OCI-LY1 (cell line): ENCODE measurements around the gene PRXL2B.
"Not testable (repeated sequence)": the region's sequence is repeated elsewhere in the genome, so short reads cannot be mapped to it uniquely, and the experiment has no call there.

Source experiments
- H2AFZ ChIP-seq: fragments of 200-600 bp; sonication (generic), shearing (Covaris generic); 2 replicates; pipeline ENCODE4 v1.6.0; 2014; ENCODE audit warnings: antibody characterized with exemption, mild to moderate bottlenecking, low read length
- H3F3A ChIP-seq: fragments of 200-600 bp; sonication (generic), shearing (Covaris generic); 2 replicates; pipeline ENCODE4 v1.6.0; 2014; ENCODE audit warnings: mild to moderate bottlenecking, antibody characterized with exemption, low read length, moderate library complexity; ENCODE audit not compliant: insufficient read depth
- H3K27ac ChIP-seq: fragments of 200-600 bp; sonication (generic); 2 replicates; pipeline ENCODE4 v1.5.1; 2014; ENCODE audit warnings: low read length, mixed run types, mild to moderate bottlenecking, low read depth; ENCODE audit not compliant: poor library complexity, severe bottlenecking
- H3K27me3 ChIP-seq: fragments of 200-600 bp; sonication (generic); 2 replicates; pipeline ENCODE4 v1.6.0; 2014; ENCODE audit warnings: antibody characterized with exemption, mild to moderate bottlenecking, low read length, moderate library complexity; ENCODE audit not compliant: insufficient read depth
- H3K36me3 ChIP-seq: fragments of 200-600 bp; sonication (generic); 2 replicates; pipeline ENCODE4 v1.6.1; 2014; ENCODE audit warnings: mild to moderate bottlenecking, antibody characterized with exemption, low read length, moderate library complexity, mixed read lengths; ENCODE audit not compliant: insufficient read depth
- H3K4me1 ChIP-seq: fragments of 200-600 bp; sonication (generic); 2 replicates; pipeline ENCODE4 v1.5.1; 2014; ENCODE audit warnings: mild to moderate bottlenecking, low read length, moderate library complexity; ENCODE audit not compliant: insufficient read depth, severe bottlenecking
- H3K4me2 ChIP-seq: fragments of 200-600 bp; sonication (generic), shearing (Covaris generic); 2 replicates; pipeline ENCODE4 v1.6.1; 2014; ENCODE audit warnings: low read length
- H3K4me3 ChIP-seq: fragments of 200-600 bp; sonication (generic); 2 replicates; pipeline ENCODE4 v1.5.1; 2014; ENCODE audit warnings: low read length, low read depth, mild to moderate bottlenecking, mixed read lengths; ENCODE audit not compliant: poor library complexity, severe bottlenecking
- H3K79me2 ChIP-seq: fragments of 200-600 bp; shearing (Covaris generic); 2 replicates; pipeline ENCODE4 v1.6.1; 2016; ENCODE audit warnings: mixed run types, low read length, mixed read lengths; ENCODE audit not compliant: insufficient read depth
- H3K9ac ChIP-seq: fragments of 200-600 bp; sonication (generic), shearing (Covaris generic); 2 replicates; pipeline ENCODE4 v1.6.1; 2014; ENCODE audit warnings: mild to moderate bottlenecking, low read length, mixed read lengths
- H3K9me2 ChIP-seq: fragments of 200-600 bp; sonication (generic), shearing (Covaris generic); 2 replicates; pipeline ENCODE4 v1.6.1; 2014; ENCODE audit warnings: low read depth, mild to moderate bottlenecking, low read length, mixed read lengths
- H3K9me3 ChIP-seq: fragments of 200-600 bp; shearing (Covaris generic); 2 replicates; pipeline ENCODE4 v1.6.1; 2014; ENCODE audit warnings: low read length, mixed read lengths
- H4K20me1 ChIP-seq: fragments of 200-600 bp; sonication (generic), shearing (Covaris generic); 2 replicates; pipeline ENCODE4 v1.6.0; 2016; ENCODE audit warnings: mild to moderate bottlenecking, low read length; ENCODE audit not compliant: insufficient read depth
- EZH2 ChIP-seq: fragments of 200-600 bp; sonication (generic), shearing (Covaris generic); IDR thresholded peaks from 2 replicates; pipeline ENCODE4 v1.8.0; 2017; ENCODE audit warnings: borderline replicate concordance, mixed run types, mild to moderate bottlenecking, antibody characterized with exemption, low read length, moderate library complexity, mixed read lengths
- TF ChIP-seq, protein P1 (sequence below): fragments of 200-600 bp; sonication (generic), shearing (Covaris generic); IDR thresholded peaks from 2 replicates; pipeline ENCODE4 v1.5.1; 2017; ENCODE audit warnings: mild to moderate bottlenecking, antibody characterized with exemption, low read length, moderate library complexity, mixed read lengths

The PRXL2B gene

DNA sequence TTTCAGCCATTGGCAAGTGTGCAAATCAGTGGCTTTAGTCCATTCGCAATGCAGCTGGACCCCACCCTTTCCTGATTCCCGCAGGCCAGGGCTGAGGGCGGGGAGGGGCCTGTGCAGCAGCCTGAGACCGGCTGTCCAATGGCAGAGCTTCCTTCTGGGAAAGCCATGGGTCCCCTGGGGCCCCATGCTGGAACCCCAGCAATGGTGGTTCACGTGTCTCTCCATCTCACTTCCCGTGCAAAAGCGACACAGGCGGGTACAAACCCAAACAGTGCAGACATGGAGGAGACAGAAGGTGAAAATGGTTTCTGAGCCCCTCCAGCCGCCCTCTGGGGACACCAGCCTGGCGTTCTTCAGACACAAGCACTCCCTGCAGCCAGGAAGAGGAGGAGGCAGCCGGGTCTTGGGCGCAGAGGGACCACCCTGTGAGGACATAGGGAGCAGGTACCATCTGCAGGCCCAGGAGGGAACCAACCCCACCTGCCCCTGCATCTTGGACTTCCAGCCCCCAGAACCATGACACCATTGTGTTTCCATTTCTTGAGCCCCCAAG lies 36.2 kb upstream of the PRXL2B start:
- not testable (repeated sequence) for H3K27ac ChIP-seq, H3K9me3 ChIP-seq, H3K4me3 ChIP-seq, H3K36me3 ChIP-seq, H4K20me1 ChIP-seq, H2AFZ ChIP-seq, H3F3A ChIP-seq, H3K4me2 ChIP-seq, H3K9me2 ChIP-seq, H3K9ac ChIP-seq, H3K79me2 ChIP-seq, H3K27me3 ChIP-seq
- peaks cover 34% of the 10 kb centered on the region for H3K4me1 ChIP-seq

GRCh38 chr1:2551544-2551943 lies 35.0 kb upstream of the PRXL2B start:
- H3K9me3 ChIP-seq, H3K4me3 ChIP-seq, H3K27me3 ChIP-seq, H3F3A ChIP-seq, H3K4me2 ChIP-seq, H3K27ac ChIP-seq, H2AFZ ChIP-seq, H4K20me1 ChIP-seq, H3K36me3 ChIP-seq, H3K9ac ChIP-seq, H3K9me2 ChIP-seq, H3K79me2 ChIP-seq: not testable (repeated sequence)
- H3K4me1 ChIP-seq = peaks cover 43% of the 10 kb centered on the region

DNA sequence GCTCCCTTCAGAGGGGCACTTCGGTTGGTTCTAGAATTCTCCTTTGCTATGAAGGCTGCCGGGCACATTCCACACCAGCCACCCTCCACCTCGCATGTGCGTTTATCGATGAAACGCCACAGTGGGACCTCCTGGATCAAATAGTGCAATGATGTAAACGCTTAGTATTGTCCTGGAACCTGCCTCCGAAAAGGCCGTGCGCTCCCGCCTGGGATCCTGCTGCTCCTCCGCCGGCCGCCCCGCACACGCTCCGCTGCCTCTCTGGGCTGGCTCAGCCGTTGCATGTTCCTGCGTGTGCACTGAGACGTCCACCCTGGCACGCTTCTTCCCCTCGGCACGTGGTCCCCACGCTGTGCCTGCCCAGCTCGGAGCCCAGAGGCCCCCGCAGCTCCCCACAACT lies 34.4 kb upstream of the PRXL2B start:
- Histone ChIP-seq H3K4me1 (peaks cover 37% of the 10 kb centered on the region), H2AFZ (no peak overlapping the region), H3K27me3 (no peaks in the 10 kb centered on the region), H3K9ac (no peak overlapping the region), H3K4me3 (no peak overlapping the region), H3K4me2 (no peak overlapping the region), H3K36me3 (no peaks in the 10 kb centered on the region), H3F3A (no peaks in the 10 kb centered on the region), H3K9me2 (no peaks in the 10 kb centered on the region), H3K27ac (no peak overlapping the region), H4K20me1 (no peaks in the 10 kb centered on the region), H3K79me2 (no peaks in the 10 kb centered on the region), H3K9me3 (no peaks in the 10 kb centered on the region)
- TF ChIP-seq EZH2 = no peak
- TF ChIP-seq, protein P1, sequence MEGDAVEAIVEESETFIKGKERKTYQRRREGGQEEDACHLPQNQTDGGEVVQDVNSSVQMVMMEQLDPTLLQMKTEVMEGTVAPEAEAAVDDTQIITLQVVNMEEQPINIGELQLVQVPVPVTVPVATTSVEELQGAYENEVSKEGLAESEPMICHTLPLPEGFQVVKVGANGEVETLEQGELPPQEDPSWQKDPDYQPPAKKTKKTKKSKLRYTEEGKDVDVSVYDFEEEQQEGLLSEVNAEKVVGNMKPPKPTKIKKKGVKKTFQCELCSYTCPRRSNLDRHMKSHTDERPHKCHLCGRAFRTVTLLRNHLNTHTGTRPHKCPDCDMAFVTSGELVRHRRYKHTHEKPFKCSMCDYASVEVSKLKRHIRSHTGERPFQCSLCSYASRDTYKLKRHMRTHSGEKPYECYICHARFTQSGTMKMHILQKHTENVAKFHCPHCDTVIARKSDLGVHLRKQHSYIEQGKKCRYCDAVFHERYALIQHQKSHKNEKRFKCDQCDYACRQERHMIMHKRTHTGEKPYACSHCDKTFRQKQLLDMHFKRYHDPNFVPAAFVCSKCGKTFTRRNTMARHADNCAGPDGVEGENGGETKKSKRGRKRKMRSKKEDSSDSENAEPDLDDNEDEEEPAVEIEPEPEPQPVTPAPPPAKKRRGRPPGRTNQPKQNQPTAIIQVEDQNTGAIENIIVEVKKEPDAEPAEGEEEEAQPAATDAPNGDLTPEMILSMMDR = no peak

DNA sequence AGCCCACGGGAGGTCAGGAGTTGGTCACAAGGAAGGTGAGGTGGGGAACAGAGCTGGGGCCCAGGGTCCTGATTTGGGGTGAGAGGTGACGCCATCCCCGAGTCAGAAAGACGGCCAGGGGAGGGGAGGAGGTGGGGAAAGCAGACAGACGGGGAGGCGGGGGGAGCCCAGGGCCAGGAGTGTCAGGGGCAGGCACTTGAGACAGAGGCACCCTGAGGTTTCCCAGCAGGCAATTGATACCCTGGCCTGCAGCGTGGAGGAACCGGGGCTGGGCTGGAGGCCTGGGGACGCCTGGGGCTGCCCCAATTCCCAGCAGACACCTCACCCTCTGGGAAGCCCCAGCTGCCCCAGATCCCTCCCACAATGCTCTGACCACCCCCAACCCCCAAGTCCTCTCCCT lies 33.5 kb upstream of the PRXL2B start:
- H3F3A ChIP-seq, H3K4me2 ChIP-seq, H3K9ac ChIP-seq, H3K27me3 ChIP-seq, H4K20me1 ChIP-seq, H3K4me3 ChIP-seq, H3K9me3 ChIP-seq, H3K9me2 ChIP-seq, H3K79me2 ChIP-seq, H3K27ac ChIP-seq, H2AFZ ChIP-seq, H3K36me3 ChIP-seq: not testable (repeated sequence)
- H3K4me1 ChIP-seq = peaks cover 28% of the 10 kb centered on the region
